Liver (tissue), 9 donors: ENCODE results near the gene ADPRH. TPM values are rescaled to one million over a fixed set of nuclear protein-coding genes. Genes with fewer than 3 reads are reported as not detected.

Experiments used
- DNase-seq: peaks from one replicate; pipeline ENCODE4 v3.0.0-alpha.2; 2017; ENCODE audit warnings: low spot score
- H3K27ac ChIP-seq, 2 donors: one replicate each; pipeline ENCODE4 v1.7.0; 2013; ENCODE audit warnings: inconsistent platforms in 2 of 2, low read length in 2 of 2, control low read depth in 1 of 2, low read depth in 1 of 2, mild to moderate bottlenecking in 1 of 2
- H3K27me3 ChIP-seq, 4 donors: one replicate each; pipeline versions ENCODE4 v1.6.1 to v1.7.0; 2013; ENCODE audit warnings: low read length in 3 of 4, inconsistent platforms in 1 of 4, mild to moderate bottlenecking in 1 of 4, moderate library complexity in 1 of 4; ENCODE audit not compliant: control insufficient read depth in 4 of 4, insufficient read depth in 4 of 4
- H3K36me3 ChIP-seq, 4 donors: one replicate each; pipeline versions ENCODE4 v1.6.1 to v1.7.0; 2013; ENCODE audit warnings: low read length in 3 of 4, mild to moderate bottlenecking in 3 of 4, low read depth in 1 of 4, moderate library complexity in 1 of 4; ENCODE audit not compliant: control insufficient read depth in 4 of 4, insufficient read depth in 3 of 4
- H3K4me1 ChIP-seq, 4 donors: one replicate each; pipeline versions ENCODE4 v1.6.1 to v1.7.0; 2013; ENCODE audit warnings: low read length in 3 of 4, mild to moderate bottlenecking in 3 of 4, moderate library complexity in 1 of 4; ENCODE audit not compliant: control insufficient read depth in 4 of 4, insufficient read depth in 4 of 4
- H3K4me3 ChIP-seq, 3 donors: one replicate each; pipeline versions ENCODE4 v1.6.1 to v1.7.0; 2013; ENCODE audit warnings: low read length in 3 of 3, control low read depth in 1 of 3, low read depth in 1 of 3, mild to moderate bottlenecking in 1 of 3
- H3K9ac ChIP-seq, 2 donors: one replicate each; pipeline ENCODE4 v1.7.0; 2013; ENCODE audit warnings: low read length in 2 of 2, mild to moderate bottlenecking in 2 of 2, moderate library complexity in 2 of 2, control low read depth in 1 of 2, low read depth in 1 of 2
- H3K9me3 ChIP-seq, 4 donors: one replicate each; pipeline versions ENCODE4 v1.6.1 to v1.7.0; 2013; ENCODE audit warnings: low read length in 3 of 4; ENCODE audit not compliant: control insufficient read depth in 4 of 4
- CTCF ChIP-seq: fragments of 150-350 bp; IDR thresholded peaks from 2 replicates; pipeline ENCODE4 v1.5.1; 2017; ENCODE audit warnings: improper control_type of control experiment, low read depth, low read length; ENCODE audit not compliant: missing input control
- EGR1 ChIP-seq, 2 donors: IDR thresholded peaks; 2 replicates each; pipeline ENCODE4 v1.6.1; 2016 to 2018; ENCODE audit warnings: antibody characterized with exemption in 2 of 2, low read depth in 2 of 2
- FOXA1 ChIP-seq: IDR thresholded peaks from 2 replicates; pipeline ENCODE4 v1.6.1; 2016; ENCODE audit warnings: antibody characterized with exemption
- FOXA2 ChIP-seq: IDR thresholded peaks from 2 replicates; pipeline ENCODE4 v1.6.1; 2016; ENCODE audit warnings: antibody characterized with exemption
- GABPA ChIP-seq, 2 donors: IDR thresholded peaks in 1 of 2; conservative IDR thresholded peaks in 1 of 2; 2 replicates each; pipeline ENCODE4 v1.6.1; 2016; ENCODE audit warnings: antibody characterized with exemption in 2 of 2, mild to moderate bottlenecking in 1 of 2, moderate library complexity in 1 of 2
- HNF4A ChIP-seq, 2 donors: conservative IDR thresholded peaks; 2 replicates each; pipeline ENCODE4 v1.6.1; 2016; ENCODE audit warnings: antibody characterized with exemption in 2 of 2, mild to moderate bottlenecking in 2 of 2
- NR2F2 ChIP-seq: IDR thresholded peaks from 2 replicates; pipeline ENCODE4 v1.6.1; 2016; ENCODE audit warnings: antibody characterized with exemption
- RAD21 ChIP-seq, 2 donors: IDR thresholded peaks; 2 replicates each; pipeline ENCODE4 v1.6.1; 2016; ENCODE audit warnings: antibody characterized with exemption in 2 of 2, mild to moderate bottlenecking in 2 of 2
- RXRA ChIP-seq, 2 donors: IDR thresholded peaks; 2 replicates each; pipeline ENCODE4 v1.6.1; 2017 to 2018; ENCODE audit warnings: antibody characterized with exemption in 2 of 2, mild to moderate bottlenecking in 1 of 2
- SP1 ChIP-seq: IDR thresholded peaks from 2 replicates; pipeline ENCODE4 v1.6.1; 2018; ENCODE audit warnings: antibody characterized with exemption, mild to moderate bottlenecking
- TAF1 ChIP-seq: conservative IDR thresholded peaks from 2 replicates; pipeline ENCODE4 v1.6.1; 2016; ENCODE audit warnings: antibody characterized with exemption, mild to moderate bottlenecking
- YY1 ChIP-seq: IDR thresholded peaks from 2 replicates; pipeline ENCODE4 v1.6.1; 2016; ENCODE audit warnings: antibody characterized with exemption, mild to moderate bottlenecking
- WGBS: extraction: QIAGEN DNeasy Blood & Tissue Kit; methylation state at CpG from one replicate; pipeline ENCODE4 v1.1.7; 2013; 5-methylcytosine and 5-hydroxymethylcytosine counted together
- polyA plus RNA-seq, 2 donors: library from polyadenylated mRNA; stranded (reverse) in 1 of 2; unstranded in 1 of 2; fragments of 200-250 nt in 1 of 2; fragments of >200 nt in 1 of 2; fragmentation: Nextera tagmentation in 1 of 2; extraction: Ambion mirVana in 1 of 2; gene quantifications; one replicate each; pipeline versions ENCODE4 v1.2.1 to v1.2.3, GENCODE V29; 2013 to 2015
- total RNA-seq, 2 donors: library from RNA; depleted of rRNA; stranded (reverse); fragments of >200 nt; gene quantifications; one replicate each; pipeline ENCODE4 v1.2.3, GENCODE V29; 2014
- TF ChIP-seq, protein P1 (sequence below): IDR thresholded peaks from 2 replicates; pipeline ENCODE4 v1.6.1; 2016; ENCODE audit warnings: antibody characterized with exemption
- TF ChIP-seq, protein P2 (sequence below): IDR thresholded peaks from 2 replicates; pipeline ENCODE4 v1.6.1; 2016; ENCODE audit warnings: antibody characterized with exemption
- TF ChIP-seq, protein P3 (sequence below): IDR thresholded peaks from 2 replicates; pipeline ENCODE4 v1.6.1; 2016; ENCODE audit warnings: antibody characterized with exemption, mild to moderate bottlenecking
- donor health status: healthy.
- donor health status: healthy.
- donor health status: healthy.
- donor health status: healthy.
- donor health status: healthy.

The ADPRH gene
- total and polyA plus RNA-seq, 4 donors = 0.89 to 3.8 (median 2.4) TPM

- no peaks in the 10 kb centered on the region for H3K9me3 ChIP-seq
- H3K36me3 ChIP-seq = no peaks in the 10 kb centered on the region
- H3K9ac ChIP-seq = no peak overlapping the region
- TF ChIP-seq HNF4A (conservative IDR thresholded peaks at IDR 0.05) = no peak
- no peak for TF ChIP-seq GABPA (IDR thresholded peaks at IDR 0.05 in 1 of 2, conservative IDR thresholded peaks at IDR 0.05 in 1 of 2)
- TF ChIP-seq NR2F2 = peak; percentile 85
- TF ChIP-seq FOXA2 = no peak
- TF ChIP-seq, protein P1, sequence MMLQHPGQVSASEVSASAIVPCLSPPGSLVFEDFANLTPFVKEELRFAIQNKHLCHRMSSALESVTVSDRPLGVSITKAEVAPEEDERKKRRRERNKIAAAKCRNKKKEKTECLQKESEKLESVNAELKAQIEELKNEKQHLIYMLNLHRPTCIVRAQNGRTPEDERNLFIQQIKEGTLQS = no peak
- H3K27ac ChIP-seq = no peak overlapping the region
- no peaks in the 10 kb centered on the region for H3K4me1 ChIP-seq
- H3K27me3 ChIP-seq = no peaks in the 10 kb centered on the region
- 78% methylated on average over 5 of the region's 5 CpGs for WGBS
- DNase-seq = no peak
- H3K4me3 ChIP-seq = no peak overlapping the region
Observed at GRCh38 chr3:119571688-119572087, 7.6 kb upstream of the ADPRH start.

GRCh38 chr3:119575507-119575906 lies 3.8 kb upstream of the ADPRH start:
- TF ChIP-seq NR2F2 = no peak
- no peak for TF ChIP-seq GABPA (IDR thresholded peaks at IDR 0.05 in 1 of 2, conservative IDR thresholded peaks at IDR 0.05 in 1 of 2)
- no peak overlapping the region for H3K4me3 ChIP-seq
- no peaks in the 10 kb centered on the region for H3K9me3 ChIP-seq
- H3K36me3 ChIP-seq = no peaks in the 10 kb centered on the region
- peaks cover 0 to 10% (median 1%) of the 10 kb centered on the region in 4 donors for H3K4me1 ChIP-seq
- DNase-seq = no peak
- no peaks in the 10 kb centered on the region for H3K27me3 ChIP-seq
- no peak overlapping the region for H3K27ac ChIP-seq
- H3K9ac ChIP-seq = no peak overlapping the region

- peak overlapping the region; percentile 58 to 73 for H3K27ac ChIP-seq
- H3K4me3 ChIP-seq = peak overlapping the region; percentile 33 to 83 (median 75)
- H3K36me3 ChIP-seq = no peaks in the 10 kb centered on the region
- H3K4me1 ChIP-seq = peaks cover 0 to 10% (median 1%) of the 10 kb centered on the region in 4 donors
- no peaks in the 10 kb centered on the region for H3K9me3 ChIP-seq
- 40% methylated on average over 16 of the region's 16 CpGs for WGBS
- H3K27me3 ChIP-seq = no peaks in the 10 kb centered on the region
- TF ChIP-seq YY1 (no peak), NR2F2 (peak; percentile 8), SP1 (no peak), RXRA (IDR thresholded peaks at IDR 0.05) (no peak), HNF4A (conservative IDR thresholded peaks at IDR 0.05) (no peak)
- TF ChIP-seq, protein P1 = no peak
- TF ChIP-seq, protein P2, sequence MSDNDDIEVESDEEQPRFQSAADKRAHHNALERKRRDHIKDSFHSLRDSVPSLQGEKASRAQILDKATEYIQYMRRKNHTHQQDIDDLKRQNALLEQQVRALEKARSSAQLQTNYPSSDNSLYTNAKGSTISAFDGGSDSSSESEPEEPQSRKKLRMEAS = no peak
- no peak for DNase-seq
- peak overlapping the region; percentile 72 to 77 for H3K9ac ChIP-seq
Observed at GRCh38 chr3:119580067-119580760, 922 bp downstream of the ADPRH start.

DNA sequence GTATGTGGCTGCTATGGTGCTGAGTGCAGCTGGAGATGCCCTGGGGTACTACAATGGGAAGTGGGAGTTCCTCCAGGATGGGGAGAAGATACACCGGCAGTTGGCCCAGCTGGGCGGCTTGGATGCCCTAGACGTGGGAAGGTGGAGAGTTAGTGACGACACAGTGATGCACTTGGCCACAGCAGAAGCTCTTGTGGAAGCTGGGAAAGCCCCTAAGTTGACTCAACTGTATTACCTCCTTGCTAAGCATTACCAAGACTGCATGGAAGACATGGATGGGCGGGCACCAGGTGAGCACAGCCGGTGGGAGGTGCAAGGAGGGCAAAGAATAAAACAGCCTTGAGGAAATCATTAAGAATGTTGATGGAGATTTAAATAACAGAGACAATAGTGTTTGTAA lies 2.9 kb downstream of the ADPRH start:
- H3K36me3 ChIP-seq = no peaks in the 10 kb centered on the region
- H3K4me3 ChIP-seq = no peak overlapping the region
- no peak overlapping the region for H3K9ac ChIP-seq
- no peaks in the 10 kb centered on the region for H3K9me3 ChIP-seq
- TF ChIP-seq, protein P2 = no peak
- TF ChIP-seq, protein P3, sequence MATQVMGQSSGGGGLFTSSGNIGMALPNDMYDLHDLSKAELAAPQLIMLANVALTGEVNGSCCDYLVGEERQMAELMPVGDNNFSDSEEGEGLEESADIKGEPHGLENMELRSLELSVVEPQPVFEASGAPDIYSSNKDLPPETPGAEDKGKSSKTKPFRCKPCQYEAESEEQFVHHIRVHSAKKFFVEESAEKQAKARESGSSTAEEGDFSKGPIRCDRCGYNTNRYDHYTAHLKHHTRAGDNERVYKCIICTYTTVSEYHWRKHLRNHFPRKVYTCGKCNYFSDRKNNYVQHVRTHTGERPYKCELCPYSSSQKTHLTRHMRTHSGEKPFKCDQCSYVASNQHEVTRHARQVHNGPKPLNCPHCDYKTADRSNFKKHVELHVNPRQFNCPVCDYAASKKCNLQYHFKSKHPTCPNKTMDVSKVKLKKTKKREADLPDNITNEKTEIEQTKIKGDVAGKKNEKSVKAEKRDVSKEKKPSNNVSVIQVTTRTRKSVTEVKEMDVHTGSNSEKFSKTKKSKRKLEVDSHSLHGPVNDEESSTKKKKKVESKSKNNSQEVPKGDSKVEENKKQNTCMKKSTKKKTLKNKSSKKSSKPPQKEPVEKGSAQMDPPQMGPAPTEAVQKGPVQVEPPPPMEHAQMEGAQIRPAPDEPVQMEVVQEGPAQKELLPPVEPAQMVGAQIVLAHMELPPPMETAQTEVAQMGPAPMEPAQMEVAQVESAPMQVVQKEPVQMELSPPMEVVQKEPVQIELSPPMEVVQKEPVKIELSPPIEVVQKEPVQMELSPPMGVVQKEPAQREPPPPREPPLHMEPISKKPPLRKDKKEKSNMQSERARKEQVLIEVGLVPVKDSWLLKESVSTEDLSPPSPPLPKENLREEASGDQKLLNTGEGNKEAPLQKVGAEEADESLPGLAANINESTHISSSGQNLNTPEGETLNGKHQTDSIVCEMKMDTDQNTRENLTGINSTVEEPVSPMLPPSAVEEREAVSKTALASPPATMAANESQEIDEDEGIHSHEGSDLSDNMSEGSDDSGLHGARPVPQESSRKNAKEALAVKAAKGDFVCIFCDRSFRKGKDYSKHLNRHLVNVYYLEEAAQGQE = no peak
- TF ChIP-seq FOXA1 (no peak), RAD21 (IDR thresholded peaks at IDR 0.05) (no peak), GABPA (IDR thresholded peaks at IDR 0.05 in 1 of 2, conservative IDR thresholded peaks at IDR 0.05 in 1 of 2) (no peak), EGR1 (IDR thresholded peaks at IDR 0.05; ENCODE audit: low read depth in 2 of 2) (no peak), HNF4A (conservative IDR thresholded peaks at IDR 0.05) (no peak), NR2F2 (no peak), YY1 (no peak), SP1 (no peak), CTCF (no peak), FOXA2 (no peak), TAF1 (no peak), RXRA (IDR thresholded peaks at IDR 0.05) (no peak)
- 87% methylated on average over 6 of the region's 6 CpGs for WGBS
- H3K4me1 ChIP-seq = peaks cover 0 to 10% (median 1%) of the 10 kb centered on the region in 4 donors
- H3K27me3 ChIP-seq = no peaks in the 10 kb centered on the region
- H3K27ac ChIP-seq = no peak overlapping the region
- DNase-seq = no peak
